MV-4-11 (cell line): ENCODE data around the gene PCDH9.
A peak's percentile ranks its signal among the peaks of the same experiment; 100 is the strongest.

Source experiments
- DNase-seq: peaks from one replicate; lab custom pipeline; 2025; lab: John Stamatoyannopoulos, UW

Gene PCDH9

DNA sequence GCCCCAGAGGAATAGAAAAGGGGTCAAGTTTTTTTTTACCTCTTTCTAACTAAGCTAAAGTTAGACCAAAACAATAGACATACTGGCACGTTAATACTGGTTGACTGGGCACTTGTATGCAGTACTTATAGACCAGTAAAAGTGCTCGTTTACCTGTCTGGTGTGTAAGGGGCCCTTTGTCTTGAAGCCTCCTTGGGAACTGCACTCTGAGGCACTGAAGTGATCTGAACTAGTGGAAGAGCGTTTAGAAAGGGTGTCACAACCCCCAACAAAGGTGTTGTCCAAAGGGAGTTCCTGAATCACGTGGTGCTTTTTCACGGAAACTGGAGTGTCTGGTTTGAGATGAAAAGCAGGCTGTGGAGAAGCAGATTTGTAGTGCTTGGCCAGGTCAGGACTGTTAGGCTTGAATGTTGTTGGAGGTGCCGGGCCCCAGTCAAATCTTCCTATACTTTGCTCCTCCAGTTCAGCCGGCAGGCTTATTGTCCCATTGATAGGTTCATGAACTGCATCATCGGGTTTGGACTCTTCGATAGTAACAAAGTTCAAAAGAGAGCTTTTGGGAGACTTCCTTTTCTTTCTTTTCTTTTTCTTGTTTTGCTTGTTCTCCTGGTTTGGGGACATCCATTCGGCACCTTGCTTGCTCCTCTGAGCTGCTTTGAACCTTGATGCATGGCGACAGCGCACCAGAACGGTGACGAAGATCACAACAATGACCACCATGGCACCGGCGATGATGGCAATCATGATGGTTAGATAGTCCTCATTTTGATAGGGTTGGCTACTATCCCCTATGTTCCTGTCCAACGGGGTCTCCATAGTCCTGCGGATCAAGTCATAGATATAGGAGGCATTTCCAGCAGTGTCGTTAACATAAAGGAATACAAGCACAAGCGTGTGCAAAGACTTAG, 4.6 kb downstream of the PCDH9 start:
- no peak for DNase-seq

DNA sequence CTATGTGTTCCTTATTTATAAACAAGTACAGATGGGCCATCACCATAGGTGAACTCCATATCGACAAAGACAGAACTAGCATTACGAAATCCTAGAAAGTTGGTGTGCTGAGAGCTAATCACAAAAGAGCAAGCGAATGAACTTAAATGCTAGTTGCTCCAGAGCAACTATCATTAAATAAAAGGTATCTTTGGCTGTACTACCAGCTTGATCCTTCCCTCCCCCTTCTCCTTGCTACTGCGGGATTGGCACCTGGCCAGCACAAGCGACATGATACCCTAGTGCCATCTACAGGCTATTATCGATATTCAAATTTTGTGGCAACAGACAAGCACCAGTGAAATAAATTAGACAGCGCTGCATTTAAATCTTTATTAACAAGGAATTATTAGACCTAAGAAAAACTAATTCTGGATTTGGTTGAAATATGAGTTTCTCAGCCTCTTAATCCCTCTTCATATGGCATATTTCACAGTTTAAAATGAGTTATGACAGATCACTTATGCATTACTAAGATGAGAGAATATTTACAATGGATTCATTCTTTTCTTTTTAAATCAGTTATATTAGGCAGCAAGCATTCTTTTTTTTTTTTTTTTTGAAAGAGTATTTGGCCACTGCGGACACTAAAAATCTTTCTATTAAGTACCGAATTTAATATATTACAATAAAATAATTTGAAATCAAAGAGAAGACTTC, 5.8 kb downstream of the PCDH9 start:
- peak; percentile 58 for DNase-seq

DNA sequence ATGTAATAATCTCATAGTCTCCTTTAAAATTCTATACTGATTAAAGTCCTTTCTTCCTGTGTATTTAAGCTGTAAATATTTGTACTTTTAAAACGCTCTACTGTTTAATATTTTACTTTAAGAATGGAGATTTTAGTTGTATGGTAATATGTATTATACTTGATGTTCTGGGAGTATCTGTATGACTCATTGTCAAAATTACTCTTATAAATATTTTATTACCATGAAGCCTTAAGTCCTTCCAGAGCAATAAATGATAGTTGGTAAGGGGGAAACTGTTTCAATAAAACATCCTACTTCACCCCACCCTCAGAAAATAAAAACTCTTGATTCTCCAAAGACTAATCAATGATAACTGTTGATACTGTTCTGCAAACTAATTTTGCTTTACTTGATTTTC, 6.4 kb downstream of the PCDH9 start:
- DNase-seq = no peak

DNA sequence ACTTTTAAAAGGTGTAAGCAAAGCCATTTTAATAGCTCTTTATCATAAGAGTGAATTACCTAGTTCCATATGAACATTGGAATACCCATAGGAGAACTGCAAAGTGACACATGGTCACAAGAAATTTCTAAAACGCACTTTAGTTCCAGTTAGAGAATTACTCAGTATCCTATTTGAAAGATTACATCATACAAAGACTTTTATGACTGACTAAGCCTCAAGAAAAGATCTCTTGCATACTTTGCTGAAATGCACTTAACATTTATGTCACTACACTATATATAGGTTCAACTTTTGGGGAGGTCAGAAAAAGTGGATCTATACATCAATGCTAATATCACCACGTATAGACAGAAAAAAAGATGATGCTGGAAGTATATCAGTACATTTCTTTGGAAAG, 7.1 kb downstream of the PCDH9 start:
- DNase-seq = peak; percentile 7

DNA sequence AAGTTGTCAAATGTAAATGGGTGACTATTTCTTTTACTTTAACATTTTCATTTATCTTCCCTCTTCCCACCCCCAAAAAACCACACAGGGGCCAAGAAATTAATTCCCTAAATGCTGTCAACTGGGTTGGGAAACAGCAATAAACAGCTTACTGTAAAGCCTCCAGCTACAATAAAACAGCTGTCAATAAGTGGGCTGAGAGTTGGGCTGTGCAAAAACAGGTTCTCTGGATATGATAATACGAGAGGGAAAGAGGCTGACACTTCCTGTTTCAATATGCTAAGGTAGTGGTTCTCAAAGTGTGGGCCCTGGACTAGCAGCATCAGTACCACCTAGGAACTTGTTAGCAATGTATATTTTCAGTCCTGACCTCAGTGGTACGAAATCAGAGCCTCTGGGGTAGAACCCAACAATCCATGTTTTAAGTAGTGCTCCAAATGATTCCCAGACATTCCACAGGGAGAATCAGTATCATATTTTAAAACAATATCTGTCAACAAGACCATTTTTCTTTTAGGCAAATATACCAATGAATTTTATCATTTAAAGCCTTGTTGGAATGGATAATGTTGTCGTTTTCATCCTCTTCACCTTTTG, 8.4 kb downstream of the PCDH9 start:
- no peak for DNase-seq

DNA sequence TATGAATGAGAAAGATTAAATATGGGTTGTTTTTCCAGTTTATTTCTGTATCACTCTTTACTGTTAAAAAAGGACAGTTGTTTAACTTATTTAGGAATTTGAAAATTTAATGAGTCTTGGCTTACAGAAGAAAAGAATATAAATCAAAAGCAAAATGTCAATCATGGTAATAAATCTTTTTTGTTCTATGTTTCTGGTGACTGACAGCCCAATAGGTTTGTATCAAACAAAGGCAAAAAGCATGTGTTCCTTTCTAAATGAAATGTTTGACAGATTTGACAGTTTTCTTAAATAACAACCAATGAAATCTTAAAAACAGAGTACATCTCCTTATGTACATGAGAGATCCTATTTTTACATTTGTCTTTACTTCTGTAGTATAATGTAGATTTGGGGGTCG, 11.0 kb downstream of the PCDH9 start:
- no peak for DNase-seq

DNA sequence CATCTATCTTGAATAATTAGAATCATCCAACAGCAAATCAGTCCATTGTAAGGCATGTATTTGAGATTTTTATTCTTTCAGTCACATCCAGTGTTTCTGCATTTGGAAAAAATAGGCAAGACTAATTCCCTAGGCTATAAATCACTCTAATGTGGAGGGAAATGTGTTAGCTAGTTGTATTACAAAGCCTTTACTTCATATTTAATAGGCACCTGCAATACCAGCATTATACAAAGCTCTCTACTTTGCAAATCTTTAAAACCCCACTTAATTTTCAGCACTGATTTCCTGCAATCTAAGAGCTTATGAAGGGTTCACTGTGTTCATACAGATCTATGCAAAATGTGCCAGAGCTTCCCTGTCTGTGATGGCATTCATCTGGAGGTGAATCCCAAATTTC, 12.3 kb downstream of the PCDH9 start:
- DNase-seq = no peak

DNA sequence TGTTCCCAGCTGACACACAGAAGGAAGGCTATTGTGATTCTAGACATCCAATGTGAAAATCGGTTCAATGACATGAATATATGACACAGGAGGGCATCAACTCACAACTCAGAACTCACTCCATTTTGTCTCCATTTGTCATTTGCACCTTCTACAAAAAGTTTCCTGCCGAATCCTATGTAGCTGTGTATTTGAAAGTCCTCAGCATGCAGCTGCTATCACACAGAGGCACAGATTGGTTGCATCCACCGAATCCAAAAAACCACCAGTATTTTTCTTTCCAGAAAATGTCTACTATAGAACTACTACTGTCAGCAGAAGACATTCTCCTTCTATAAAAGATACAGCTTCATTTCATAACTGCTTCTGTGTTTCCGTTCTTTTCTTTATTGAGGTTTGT, 13.3 kb downstream of the PCDH9 start:
- DNase-seq = no peak

DNA sequence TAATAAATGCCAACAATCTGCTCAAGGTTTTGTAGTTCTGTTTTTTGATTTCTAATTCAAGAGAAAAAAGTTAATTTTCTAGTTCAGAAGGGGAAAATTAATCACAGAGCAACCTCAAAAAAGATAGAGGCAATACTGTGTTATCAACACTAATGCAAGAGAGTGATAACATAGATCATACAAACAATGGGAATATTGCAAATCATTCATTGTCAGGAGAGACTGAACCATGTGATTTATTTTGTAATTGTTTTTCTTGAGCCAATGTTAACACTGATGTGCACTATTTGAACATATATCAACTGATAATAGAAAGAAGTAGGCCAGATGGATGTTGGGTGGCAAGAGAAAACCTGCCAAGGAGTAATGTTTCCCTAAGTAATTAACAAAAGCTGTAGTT, 19.9 kb downstream of the PCDH9 start:
- no peak for DNase-seq

DNA sequence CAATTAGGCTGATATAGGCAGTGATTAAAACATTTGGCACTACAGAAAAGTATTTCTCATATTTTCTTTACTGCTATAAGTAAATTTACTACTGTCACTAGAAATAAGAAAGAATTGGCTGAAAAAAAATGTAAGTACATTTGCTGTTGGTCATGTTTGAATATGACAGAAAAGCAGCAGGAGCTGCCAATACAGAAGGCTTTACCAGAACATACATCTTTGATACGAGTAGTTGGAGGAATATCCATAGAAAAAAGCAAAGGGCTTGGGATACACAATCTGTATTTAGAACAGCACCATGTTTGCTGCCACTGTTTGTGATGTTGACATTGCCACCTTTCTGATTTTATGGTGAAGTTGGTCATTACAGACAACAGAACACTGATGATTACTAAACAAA, 21.6 kb downstream of the PCDH9 start:
- no peak for DNase-seq

DNA sequence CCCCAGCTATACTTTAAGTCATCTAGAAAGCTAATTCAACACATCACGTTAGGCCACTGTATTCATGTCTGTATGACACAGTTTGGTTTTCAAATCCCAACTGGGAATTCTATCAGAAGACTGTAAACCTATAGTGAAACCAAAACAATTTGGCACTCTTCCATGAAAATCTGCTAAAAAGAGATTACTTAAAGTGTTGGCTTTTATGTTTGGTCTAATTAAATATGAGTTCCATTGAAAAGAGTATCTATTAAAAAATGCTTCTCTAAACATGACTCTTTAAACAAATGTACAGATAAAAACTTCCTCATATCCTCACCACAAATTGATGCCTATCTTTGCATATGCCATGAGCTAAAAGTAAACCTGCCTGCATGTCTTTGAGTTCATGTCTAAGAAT, 25.4 kb downstream of the PCDH9 start:
- DNase-seq = no peak

DNA sequence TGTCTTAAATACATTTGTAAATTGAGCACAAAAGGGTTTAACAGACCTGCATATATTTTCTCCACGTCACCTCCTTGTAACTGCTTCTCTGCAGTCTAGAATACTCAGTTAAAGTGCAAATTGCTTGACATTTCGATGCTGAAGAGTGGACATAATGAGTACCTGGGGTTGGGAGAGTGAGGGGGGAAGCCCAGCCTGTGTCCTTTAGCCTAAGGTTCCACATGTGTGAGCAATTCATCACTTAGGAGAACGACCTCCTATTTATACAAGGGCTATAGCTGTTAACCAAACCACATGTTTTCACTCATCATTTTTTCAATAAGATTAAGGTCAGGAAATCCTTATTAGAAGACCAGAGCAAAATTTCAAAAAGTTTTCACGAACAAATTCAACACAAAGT, 29.5 kb downstream of the PCDH9 start:
- no peak for DNase-seq

DNA sequence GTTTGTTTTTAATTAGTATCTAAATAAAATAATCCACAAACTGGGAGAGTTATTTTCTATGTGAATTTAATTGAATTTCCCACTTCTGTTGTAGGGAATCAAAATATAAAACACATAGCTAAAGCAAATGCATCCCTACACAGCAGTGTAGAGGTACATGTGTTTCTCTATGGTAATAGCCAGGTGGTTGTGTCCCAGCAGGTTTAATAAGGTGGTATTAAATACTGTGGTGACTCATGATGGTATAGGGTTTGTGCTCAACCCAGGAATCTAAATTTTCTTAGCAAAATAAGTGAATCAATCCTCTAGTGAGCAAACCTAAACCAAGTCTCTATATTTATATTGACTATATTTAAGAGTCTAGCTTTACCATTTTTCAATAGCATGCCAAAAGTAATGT, 30.0 kb downstream of the PCDH9 start:
- no peak for DNase-seq

DNA sequence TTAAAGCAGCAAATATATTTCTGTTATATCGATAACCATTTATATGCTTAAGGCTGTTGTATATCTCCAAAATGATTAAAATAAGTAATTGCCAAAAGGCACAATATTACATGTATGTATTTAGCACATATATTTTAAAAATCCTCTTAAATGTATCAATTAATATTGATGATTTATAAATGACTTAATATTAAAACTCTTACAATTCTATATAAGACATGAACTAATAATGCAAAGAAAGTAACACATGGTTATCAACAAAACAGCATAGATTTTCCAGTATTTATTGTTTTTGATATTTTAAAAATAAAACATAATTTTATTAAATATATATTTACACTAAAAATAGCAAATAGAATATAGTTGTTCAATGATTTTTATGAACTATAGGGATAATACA, 32.4 kb downstream of the PCDH9 start:
- no peak for DNase-seq

DNA sequence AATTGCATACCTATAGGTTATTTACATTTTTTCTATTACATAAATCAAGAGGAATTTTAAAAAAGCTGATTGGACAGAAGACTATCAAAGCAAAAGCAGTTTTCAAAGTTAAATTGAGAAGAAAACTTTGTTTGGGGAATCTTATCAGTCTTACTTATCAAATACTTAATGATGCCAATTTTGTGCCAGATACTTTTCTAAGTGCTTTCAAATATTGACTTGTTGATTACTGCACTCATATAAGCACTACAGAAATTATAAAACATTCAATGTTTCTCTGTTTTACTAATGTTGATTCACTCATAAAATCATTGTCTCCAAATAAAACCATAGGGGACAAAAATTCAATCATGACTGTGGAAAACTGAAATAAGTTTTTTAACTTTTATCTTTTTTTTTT, 36.2 kb downstream of the PCDH9 start:
- DNase-seq = no peak

DNA sequence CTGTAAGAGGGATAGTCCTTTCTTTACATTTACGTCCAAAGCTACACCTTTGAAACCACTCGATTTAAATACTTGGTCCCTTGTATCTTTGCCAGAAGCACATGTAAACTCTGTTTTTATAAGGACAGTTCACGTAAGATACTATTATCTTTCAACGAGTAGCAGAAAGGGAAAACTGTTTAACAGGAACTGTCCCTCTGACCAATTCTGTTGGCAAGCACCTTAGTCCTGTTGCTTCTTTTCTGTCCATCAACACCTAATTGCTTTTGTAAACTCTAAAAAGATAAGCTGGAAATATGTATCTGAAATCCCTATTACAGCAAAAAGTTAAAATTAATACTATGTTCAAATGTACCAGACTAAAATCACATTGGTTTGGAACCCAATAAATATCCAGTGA, 37.4 kb downstream of the PCDH9 start:
- no peak for DNase-seq

DNA sequence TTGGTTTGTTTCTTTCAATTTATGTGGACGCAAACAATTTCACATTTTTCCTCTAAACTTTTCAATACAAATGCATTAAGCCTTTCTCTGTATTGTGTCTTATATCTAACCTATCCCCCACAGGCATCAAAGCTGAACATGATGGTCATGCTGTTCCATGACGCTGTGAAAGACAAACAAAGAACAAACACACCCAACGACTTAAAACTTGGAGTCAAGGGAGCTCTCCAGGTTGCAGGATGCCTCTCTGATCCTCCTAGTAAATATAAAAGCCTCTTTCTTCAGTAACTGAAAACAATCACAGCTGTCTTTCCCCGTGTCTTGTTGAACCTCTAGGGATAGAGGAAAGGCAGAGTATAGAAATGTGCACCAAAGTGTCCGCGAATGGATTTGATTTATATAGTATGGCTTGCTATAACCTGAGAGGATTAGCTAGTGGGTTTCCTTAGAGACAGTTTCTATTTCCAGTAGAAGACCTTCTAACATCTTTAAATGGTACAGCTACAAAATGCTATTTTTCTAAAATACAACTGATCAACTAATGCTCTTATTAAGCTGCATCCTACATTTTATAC, 43.1 kb downstream of the PCDH9 start:
- no peak for DNase-seq

DNA sequence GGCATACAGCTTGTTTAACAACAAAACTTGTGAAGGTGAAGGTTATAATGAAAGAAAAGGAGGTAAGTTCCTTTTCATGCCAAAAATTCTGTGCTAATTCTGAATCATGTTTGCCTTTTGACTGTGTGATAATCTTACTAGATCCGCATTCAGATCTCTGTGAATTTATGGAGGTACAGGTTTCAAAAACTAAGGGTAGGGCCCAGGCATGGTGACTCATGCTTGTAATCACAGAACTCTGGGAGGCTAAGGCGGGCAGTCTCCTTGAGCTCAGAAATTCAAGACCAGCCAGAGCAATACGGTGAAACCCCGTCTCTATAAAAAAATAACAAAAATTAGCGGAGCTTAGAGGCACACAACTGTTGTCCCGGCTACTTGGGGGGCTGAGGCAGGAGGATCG, 45.9 kb downstream of the PCDH9 start:
- DNase-seq = no peak

DNA sequence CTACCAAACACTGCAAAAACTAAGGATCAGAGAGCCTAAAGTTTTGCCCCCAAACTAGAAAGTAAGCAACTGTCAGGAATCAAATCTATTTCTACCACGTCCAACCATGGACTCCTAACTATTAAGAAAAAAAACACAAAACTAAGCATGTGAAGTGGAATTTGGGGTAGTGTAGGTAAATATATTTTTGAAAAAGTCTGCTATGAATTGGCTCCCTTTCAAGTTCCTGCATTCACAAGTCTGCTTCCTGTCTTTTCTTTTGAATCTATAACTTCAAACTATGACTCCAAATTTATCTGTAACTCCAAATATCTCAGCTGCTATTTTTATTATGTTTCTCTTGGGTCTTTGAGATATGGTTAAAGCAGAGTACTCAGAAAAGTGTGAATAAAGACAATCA, 47.0 kb downstream of the PCDH9 start:
- DNase-seq = no peak

DNA sequence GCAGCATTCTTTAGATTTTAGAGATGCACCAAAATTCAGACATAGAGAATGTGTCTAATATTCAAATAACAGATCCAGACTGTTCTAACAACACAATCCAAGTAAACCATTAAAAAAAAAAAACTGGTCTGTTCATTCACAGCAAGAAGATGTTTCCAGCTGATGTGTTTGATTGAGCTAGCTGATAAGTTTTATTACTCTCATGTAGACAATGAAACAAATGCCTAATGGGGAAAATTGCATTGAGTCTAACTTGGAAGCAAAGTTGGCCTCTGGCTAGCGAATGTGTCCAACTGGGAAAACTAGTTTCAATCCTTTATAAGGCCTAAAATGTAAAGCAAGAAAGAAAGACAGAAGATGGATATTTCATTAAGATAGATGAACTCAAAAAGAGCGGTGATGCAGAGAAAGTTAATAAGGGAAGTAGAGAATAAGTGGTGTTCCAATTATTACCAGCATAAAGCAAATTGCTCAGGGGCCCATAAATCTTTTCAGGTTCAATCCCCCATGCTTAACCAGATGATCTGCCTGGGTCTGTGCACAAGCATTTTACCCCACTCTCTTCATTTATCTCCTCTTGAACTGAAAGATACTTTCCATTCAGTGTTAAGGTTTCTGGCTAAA, 54.2 kb downstream of the PCDH9 start:
- DNase-seq = no peak

DNA sequence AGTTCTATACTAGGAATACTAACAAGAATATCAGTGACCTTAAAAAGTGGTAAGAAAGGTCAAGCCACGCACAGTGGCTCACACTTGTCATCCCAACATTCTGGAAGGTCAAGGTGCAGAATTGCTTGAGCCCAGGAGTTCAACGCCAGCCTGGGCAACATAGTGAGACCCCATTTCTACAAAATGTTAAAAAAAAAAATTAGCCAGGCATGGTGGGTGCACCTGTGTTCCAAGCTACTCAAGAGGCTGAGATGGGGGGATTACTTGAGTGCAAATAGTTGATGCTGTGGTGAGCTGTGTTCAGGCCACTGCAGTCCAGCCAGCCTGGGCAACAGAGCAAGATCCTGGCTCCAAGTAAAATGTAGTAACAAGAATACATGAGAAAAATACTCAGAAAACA, 61.8 kb downstream of the PCDH9 start:
- DNase-seq = no peak

DNA sequence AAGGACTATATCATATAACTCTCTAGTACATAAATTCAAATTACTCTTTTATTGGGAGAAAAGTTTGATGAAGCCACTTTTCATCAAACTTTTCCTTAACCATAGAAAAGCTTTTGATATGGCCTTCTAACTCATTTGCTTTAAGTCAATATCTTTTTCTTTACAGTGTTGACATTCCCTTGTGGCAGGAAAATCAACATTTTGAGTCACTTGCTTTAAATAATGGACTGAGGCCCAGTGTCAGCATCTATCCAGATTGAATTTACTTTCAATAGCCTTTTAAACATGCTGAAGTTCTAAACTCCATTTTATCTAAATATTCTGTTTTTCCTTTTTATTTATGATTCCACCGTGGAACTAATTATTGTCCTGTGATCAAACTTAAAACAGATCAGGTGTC, 62.7 kb downstream of the PCDH9 start:
- no peak for DNase-seq
